OCI-LY3 (cell line): Measurements from ENCODE around the gene ARHGAP15.

Experiments used
- H2AFZ ChIP-seq: fragments of 200-600, 300-600 bp; shearing (Covaris generic); 2 replicates; pipeline ENCODE4 v1.6.0; 2014; ENCODE audit warnings: antibody characterized with exemption, low read depth, low read length
- H3K27ac ChIP-seq: fragments of 200-600, 300-600 bp; sonication (generic); 2 replicates; pipeline ENCODE4 v1.5.1; 2014; ENCODE audit warnings: mild to moderate bottlenecking, low read length, moderate library complexity, mixed read lengths
- H3K27me3 ChIP-seq: fragments of 200-600, 300-600 bp; sonication (generic); 2 replicates; pipeline ENCODE4 v1.6.1; 2014; ENCODE audit warnings: low read depth, low read length, mixed read lengths
- H3K36me3 ChIP-seq: fragments of 200-600, 300-600 bp; sonication (generic); replicated peaks from 2 replicates; pipeline ENCODE3; 2014; ENCODE audit warnings: low read depth, low read length, mixed read lengths
- H3K4me1 ChIP-seq: fragments of 300-600, 200-600 bp; sonication (generic); 2 replicates; pipeline ENCODE4 v1.6.1; 2014; ENCODE audit warnings: low read length, mixed read lengths
- H3K4me2 ChIP-seq: fragments of 200-600, 300-600 bp; sonication (generic); 2 replicates; pipeline ENCODE4 v1.6.1; 2014; ENCODE audit warnings: low read length, mixed read lengths
- H3K4me3 ChIP-seq: fragments of 300-600, 200-600 bp; sonication (generic); 2 replicates; pipeline ENCODE4 v1.5.1; 2014; ENCODE audit warnings: antibody characterized with exemption, mild to moderate bottlenecking, low read length, moderate library complexity
- H3K79me2 ChIP-seq: fragments of 300-600, 200-600 bp; shearing (Covaris generic); 2 replicates; pipeline ENCODE4 v1.6.1; 2014; ENCODE audit warnings: mild to moderate bottlenecking, low read length, mixed read lengths
- H3K9ac ChIP-seq: fragments of 300-600, 200-600 bp; shearing (Covaris generic); 2 replicates; pipeline ENCODE4 v1.6.0; 2014; ENCODE audit warnings: mild to moderate bottlenecking, low read length, moderate library complexity
- H3K9me3 ChIP-seq: fragments of 200-600, 300-600 bp; shearing (Covaris generic); 2 replicates; pipeline ENCODE4 v1.6.1; 2014; ENCODE audit warnings: low read length, mixed read lengths; ENCODE audit not compliant: insufficient read depth
- H4K20me1 ChIP-seq: fragments of 200-600, 300-600 bp; sonication (generic); 2 replicates; pipeline ENCODE4 v1.6.1; 2016; ENCODE audit warnings: low read length, mixed read lengths; ENCODE audit not compliant: insufficient read depth
- EZH2phosphoT487 ChIP-seq: fragments of 200-600 bp; shearing (Covaris generic); IDR thresholded peaks from 2 replicates; pipeline ENCODE4 v1.6.1; 2018; ENCODE audit warnings: antibody characterized with exemption, mixed run types, low read depth
- TF ChIP-seq, protein P1 (sequence below): fragments of 200-600, 300-600 bp; sonication (generic); IDR thresholded peaks from 2 replicates; pipeline ENCODE4 v1.5.1; 2014; ENCODE audit warnings: antibody characterized with exemption, low read length, low read depth

The ARHGAP15 gene

DNA sequence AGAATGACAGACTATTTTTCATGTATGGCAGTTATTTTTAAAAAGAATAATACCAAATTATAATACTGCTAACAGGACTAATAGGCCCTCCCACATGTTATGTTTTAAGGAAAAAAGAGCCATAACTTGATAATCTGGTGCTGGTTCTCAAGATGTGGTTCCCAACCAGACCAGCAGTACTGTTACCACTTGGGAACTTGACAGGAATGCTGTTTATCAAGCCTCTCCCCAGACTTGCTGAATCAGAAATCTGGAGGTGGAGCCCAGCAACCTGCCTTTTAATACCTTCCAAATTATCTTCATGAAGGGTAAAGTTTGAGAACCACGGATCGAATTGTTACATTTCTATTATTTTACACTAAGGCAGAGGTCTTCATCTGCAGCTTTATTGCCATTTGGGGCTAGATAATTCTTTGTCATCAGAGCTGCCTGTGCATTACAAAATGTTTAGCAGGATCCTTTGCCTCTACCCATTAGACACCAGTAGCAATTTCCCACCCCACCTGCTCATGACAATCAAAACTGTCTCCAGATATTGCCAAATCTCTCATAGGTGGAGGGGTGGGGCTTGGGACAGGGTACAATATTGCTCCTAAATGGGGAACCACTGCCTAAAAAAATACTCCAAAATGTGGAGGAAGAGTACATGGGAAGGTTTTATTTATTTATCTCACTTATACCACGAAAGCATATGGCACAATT, 629.6 kb downstream of the ARHGAP15 start:
- Histone ChIP-seq H3K27ac (no peak overlapping the region), H3K27me3 (no peaks in the 10 kb centered on the region), H3K4me3 (no peak overlapping the region)

DNA sequence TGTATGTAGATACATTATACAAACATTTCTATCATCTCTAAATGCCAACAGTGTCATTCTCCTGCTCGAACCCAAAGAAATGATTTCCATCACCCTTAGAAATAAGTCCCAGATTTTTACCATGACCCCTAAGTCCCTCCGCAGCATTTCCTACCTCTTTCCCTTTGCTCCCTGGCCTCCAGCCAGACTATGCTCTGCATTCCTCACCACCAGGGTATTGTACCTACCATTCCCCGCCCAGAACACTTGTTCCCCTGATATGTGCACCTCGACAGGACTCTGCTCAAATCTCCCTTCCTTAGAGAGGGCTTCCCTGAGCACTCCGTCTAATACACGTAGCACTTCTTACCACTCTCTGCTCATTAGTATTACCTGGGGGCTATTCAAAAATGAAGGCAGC, 630.2 kb downstream of the ARHGAP15 start:
- no peak overlapping the region for H3K4me2 ChIP-seq
- no peak for TF ChIP-seq EZH2phosphoT487
- TF ChIP-seq, protein P1, sequence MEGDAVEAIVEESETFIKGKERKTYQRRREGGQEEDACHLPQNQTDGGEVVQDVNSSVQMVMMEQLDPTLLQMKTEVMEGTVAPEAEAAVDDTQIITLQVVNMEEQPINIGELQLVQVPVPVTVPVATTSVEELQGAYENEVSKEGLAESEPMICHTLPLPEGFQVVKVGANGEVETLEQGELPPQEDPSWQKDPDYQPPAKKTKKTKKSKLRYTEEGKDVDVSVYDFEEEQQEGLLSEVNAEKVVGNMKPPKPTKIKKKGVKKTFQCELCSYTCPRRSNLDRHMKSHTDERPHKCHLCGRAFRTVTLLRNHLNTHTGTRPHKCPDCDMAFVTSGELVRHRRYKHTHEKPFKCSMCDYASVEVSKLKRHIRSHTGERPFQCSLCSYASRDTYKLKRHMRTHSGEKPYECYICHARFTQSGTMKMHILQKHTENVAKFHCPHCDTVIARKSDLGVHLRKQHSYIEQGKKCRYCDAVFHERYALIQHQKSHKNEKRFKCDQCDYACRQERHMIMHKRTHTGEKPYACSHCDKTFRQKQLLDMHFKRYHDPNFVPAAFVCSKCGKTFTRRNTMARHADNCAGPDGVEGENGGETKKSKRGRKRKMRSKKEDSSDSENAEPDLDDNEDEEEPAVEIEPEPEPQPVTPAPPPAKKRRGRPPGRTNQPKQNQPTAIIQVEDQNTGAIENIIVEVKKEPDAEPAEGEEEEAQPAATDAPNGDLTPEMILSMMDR: no peak
- H3K27ac ChIP-seq: no peak overlapping the region
- no peak overlapping the region for H3K4me3 ChIP-seq
- H3K27me3 ChIP-seq: no peaks in the 10 kb centered on the region
- H3K9me3 ChIP-seq: no peaks in the 10 kb centered on the region
- no peak overlapping the region for H3K9ac ChIP-seq
- H3K36me3 ChIP-seq: no peaks in the 10 kb centered on the region
- peaks cover 13% of the 10 kb centered on the region for H3K4me1 ChIP-seq
- no peaks in the 10 kb centered on the region for H3K79me2 ChIP-seq
- no peaks in the 10 kb centered on the region for H4K20me1 ChIP-seq
- no peak overlapping the region for H2AFZ ChIP-seq

More for the DNA sequence above, 629.6 kb downstream of the ARHGAP15 start:
- H3K4me1 ChIP-seq: peaks cover 15% of the 10 kb centered on the region
- no peak overlapping the region for H2AFZ ChIP-seq
- H3K36me3 ChIP-seq: no peaks in the 10 kb centered on the region
- H3K9ac ChIP-seq: no peak overlapping the region
- no peak for TF ChIP-seq EZH2phosphoT487
- TF ChIP-seq, protein P1: no peak
- H4K20me1 ChIP-seq: no peaks in the 10 kb centered on the region
- H3K79me2 ChIP-seq: no peaks in the 10 kb centered on the region
- no peak overlapping the region for H3K4me2 ChIP-seq
- H3K9me3 ChIP-seq: no peaks in the 10 kb centered on the region

DNA sequence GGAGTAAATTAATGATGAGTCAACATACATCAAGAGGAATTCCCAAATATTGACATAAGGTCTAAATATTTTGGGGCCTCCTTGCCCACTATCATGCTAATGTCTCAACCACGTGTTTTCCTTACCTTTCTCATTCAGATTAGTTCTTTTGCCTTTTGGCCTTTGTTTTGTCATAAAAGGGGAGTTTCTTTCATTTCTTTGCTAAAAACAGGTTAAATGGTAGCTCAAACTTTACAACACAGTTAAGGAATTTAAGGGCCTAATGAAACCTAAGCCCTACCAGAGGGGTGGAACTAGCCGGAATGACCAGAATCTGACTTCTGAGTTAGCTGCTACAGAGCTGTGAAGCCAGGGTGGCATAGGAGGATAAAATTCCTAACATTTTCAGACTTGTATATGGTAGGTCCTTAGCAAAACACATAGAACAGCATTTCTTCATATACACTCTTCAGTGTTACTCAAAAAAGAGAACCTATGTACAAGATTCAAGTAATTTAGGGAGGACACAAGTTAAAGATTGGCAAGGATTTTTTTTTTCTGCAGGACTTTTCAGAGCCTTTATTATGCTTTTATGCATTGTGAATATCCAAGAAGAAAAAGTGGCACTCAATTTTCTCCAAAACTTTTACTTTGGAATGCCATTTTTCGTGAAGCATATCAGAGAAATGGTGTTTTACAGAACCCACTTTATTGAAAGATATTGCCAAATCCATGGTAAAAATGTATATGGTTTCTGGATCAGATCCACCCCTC, 633.1 kb downstream of the ARHGAP15 start:
- Histone ChIP-seq H3K36me3 (no peaks in the 10 kb centered on the region), H3K27ac (no peak overlapping the region), H3K4me2 (no peak overlapping the region), H3K9me3 (no peaks in the 10 kb centered on the region), H3K79me2 (no peaks in the 10 kb centered on the region), H3K27me3 (no peaks in the 10 kb centered on the region), H3K4me3 (no peak overlapping the region), H4K20me1 (no peaks in the 10 kb centered on the region), H2AFZ (no peak overlapping the region), H3K4me1 (peaks cover 6% of the 10 kb centered on the region; the same call in 1 of the 2 replicates), H3K9ac (no peak overlapping the region)
- TF ChIP-seq EZH2phosphoT487: no peak
- TF ChIP-seq, protein P1: no peak

DNA sequence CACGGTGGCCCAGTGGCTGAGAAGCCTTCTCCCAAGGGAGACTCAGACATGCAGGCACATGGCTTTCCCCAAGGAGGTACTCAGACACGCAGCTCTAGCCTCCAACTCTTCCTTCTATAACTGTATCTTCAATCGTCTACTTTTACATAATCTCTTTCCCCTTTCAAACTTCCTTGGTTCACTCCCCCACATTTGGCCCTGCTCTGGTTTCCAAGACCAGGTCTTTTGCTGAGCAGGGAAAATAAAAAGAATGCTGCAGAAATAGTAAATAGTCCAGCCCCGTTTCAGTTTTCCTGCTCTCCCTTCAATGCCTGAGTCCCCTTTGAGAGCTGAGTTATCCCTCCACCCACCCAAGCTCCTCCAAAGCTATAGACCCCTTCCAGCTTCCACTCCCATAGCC, 635.0 kb downstream of the ARHGAP15 start:
- Histone ChIP-seq H3K79me2 (no peaks in the 10 kb centered on the region), H3K4me3 (no peak overlapping the region), H3K9ac (no peak overlapping the region), H3K9me3 (no peaks in the 10 kb centered on the region), H3K27ac (no peak overlapping the region), H3K27me3 (no peaks in the 10 kb centered on the region), H3K4me2 (no peak overlapping the region), H2AFZ (no peak overlapping the region), H3K36me3 (peaks cover 9% of the 10 kb centered on the region), H3K4me1 (peaks cover 6% of the 10 kb centered on the region; the same call in 1 of the 2 replicates), H4K20me1 (no peaks in the 10 kb centered on the region)
- TF ChIP-seq, protein P1: no peak
- TF ChIP-seq EZH2phosphoT487: no peak
